Sigmoid colon (tissue), 4 donors: ENCODE measurements around the gene R3HDM2.

ENCODE experiments used
- EP300 ChIP-seq, 4 donors: sonication (generic); formaldehyde crosslinking; IDR thresholded peaks; one replicate each; pipeline ENCODE4 v1.6.1; 2017; ENCODE audit warnings: antibody characterized with exemption in 4 of 4
- POLR2A ChIP-seq, 2 donors: fragments of 450-650 bp; IDR thresholded peaks; one replicate each; pipeline ENCODE4 v1.6.1; 2016; ENCODE audit warnings: antibody characterized with exemption in 2 of 2, mild to moderate bottlenecking in 2 of 2, moderate library complexity in 2 of 2

DNA sequence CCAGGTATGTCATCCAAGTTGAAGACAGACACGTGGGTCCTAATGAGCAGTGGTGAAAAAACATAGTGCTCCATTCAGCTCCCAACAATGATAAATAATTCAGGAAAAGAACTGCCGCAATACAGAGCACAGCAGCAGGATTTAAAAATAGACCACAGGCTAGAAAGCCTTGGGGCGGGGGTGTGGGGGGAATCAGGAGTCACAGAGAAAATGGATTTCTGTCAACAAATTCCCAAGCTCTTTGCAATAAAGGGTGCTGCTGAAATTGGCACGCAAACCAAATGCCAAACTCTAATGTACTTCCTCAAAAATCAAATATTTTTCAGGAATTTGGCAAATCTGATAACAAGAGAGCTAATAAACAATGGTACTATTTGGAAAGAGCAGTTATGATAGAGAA lies 58.6 kb downstream of the R3HDM2 start:
- TF ChIP-seq EP300 (IDR thresholded peaks at IDR 0.05), result no peak
- TF ChIP-seq POLR2A (IDR thresholded peaks at IDR 0.05), result no peak
